Posterior cingulate gyrus (tissue), 11 donors: ENCODE results near the gene ATP2A3.
"Not testable (repeated sequence)": the region's sequence is repeated elsewhere in the genome, so short reads cannot be mapped to it uniquely, and the experiment has no call there.

Source experiments
- DNase-seq, 10 donors: peaks; one replicate each; pipeline versions ENCODE4 v3.0.0 to v3.0.0-alpha.2; 2020 to 2021; ENCODE audit warnings: mixed read lengths in 3 of 10
- intact Hi-C: fragments of 100-400 bp; cut with DNase I; formaldehyde crosslinking; loops from one replicate; pipeline ENCODE4 v1.15.1; 2023

Gene ATP2A3

GRCh38 chr17:3993493-3994220 is 29.4 kb upstream of the ATP2A3 start:
- intact Hi-C loops: no loop called here
- DNase-seq: peak in 1 of 10 donors; percentile 12

- intact Hi-C loops: no loop called here
These were observed 28.1 kb upstream of the ATP2A3 start for GRCh38 chr17:3992370-3992769.

DNA sequence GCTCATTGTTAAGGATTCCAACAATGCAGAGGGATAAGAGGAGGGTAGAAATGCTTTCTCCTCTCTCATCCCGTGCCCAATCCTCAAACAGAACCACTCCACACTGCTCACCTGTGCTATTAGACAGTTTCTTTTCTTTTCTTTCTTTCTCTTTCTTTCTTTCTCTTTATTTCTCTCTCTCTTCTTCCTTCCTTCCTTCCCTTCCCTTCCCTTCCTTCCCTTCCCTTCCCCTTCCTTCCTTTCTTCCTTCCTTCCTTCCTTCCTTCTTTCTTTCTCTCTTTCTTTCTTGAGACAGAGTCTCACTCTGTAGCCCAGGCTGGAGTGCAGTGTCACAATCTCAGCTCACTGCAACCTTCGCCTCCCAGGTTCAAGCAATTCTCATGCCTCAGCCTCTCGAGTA is 27.5 kb upstream of the ATP2A3 start:
- intact Hi-C loops, DNase-seq: not testable (repeated sequence)

More at GRCh38 chr17:3992370-3992769, 28.1 kb upstream of the ATP2A3 start:
- peak in 1 of 10 donors; percentile 15 for DNase-seq

DNA sequence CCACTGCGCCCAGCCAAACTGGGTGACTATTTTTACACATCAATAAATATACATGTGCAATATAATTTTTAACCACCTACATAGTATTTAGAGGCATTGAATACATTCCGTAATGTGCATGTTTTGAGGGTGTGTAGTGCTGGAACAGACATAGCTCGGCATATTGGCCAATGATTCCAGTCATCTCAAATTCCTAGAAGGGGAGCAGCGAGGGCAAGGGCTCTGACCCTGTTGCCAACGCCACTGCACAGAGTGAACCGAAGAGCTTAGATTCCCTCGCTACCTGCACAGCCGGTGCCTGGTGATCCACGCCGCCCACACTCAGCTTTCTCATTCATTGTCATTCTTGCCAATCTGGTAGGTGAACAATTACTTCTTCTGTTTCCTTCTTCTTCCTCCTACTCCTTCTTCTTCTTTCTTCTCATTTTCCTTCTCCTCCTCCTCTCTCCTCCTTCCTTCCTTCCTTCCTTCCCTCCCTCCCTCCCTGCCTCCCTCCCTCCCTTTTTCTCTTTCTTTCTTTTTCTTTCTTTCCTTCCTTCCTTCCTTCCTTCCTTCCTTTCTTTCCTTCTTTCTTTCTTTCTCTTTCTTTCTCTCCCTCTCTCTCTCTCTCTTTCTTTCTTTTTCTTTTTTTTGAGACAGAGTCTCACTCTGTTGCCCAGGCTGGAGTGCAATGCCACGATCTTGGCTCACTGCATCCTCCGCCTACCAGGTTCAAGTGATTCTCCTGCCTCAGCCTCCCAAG is 26.3 kb upstream of the ATP2A3 start:
- peak in 1 of 10 donors; percentile 43 for DNase-seq

DNA sequence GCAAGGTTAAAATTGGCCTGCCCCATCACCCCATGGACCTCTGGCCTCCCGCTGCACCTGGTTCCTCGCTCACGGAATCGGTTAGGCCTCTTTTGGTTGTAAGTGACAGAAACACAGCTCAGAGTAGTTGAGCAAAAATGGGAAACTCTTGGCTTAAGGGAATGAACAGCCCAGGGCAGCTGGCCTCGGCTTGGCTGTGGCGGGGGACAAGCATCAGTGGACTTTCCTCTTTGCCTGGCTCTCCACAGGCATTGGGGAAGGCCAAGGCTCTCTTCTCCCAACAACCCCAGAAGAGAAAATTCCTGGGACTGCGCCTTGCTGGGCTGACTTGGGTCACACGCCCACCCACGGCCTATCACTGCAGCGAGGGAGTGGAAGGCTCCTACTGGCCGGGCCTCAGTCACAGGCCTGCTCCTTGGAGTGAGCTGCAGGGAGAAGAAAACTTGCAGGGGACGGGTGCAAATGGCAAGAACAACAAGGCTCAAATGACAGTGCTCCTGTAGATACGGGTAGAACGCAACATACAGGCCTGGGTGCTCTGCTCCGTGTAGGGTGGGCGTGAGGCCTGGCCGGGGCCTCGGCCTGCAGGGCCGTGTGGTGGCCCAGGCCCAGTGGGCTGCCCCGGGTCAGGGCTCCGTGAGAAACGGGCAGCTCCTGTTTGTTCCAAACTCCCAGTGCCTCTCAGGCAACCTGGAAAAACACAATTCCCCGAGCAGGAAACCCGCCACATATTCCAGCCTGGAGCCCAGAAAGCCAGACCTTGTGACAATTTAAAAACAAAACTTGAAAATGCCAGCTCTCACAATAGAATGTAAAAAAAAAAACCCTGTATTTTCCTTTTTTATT is 25.0 kb upstream of the ATP2A3 start:
- intact Hi-C loops: no loop called here
- peak in 2 of 10 donors; percentile 46 to 69 for DNase-seq

More for the DNA sequence above, 26.3 kb upstream of the ATP2A3 start:
- intact Hi-C loops: no loop called here

GRCh38 chr17:3988297-3989040 is 24.2 kb upstream of the ATP2A3 start:
- peak in 1 of 10 donors; percentile 4 for DNase-seq
- intact Hi-C loops: no loop called here

DNA sequence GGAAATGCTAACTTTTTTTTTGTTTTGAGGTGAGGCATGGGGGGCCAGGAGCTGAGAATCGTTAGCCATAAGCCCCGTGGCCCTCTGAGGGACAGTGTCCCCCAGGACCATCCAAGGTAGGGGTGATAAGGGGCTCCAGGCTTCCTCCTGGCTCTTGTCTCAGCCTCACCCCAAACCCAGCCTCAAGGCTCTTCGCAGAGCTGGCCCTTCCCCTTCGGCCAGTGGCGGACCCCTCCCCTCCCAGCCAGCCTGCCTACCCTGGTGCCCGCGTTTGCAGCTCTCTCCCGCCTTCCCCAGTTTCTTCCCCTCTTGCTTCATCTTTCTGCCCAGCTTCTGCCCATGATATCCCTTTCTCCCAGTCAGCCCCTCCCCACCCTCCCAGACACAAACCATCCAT is 22.7 kb upstream of the ATP2A3 start:
- intact Hi-C loops: no loop called here
- peak in 1 of 10 donors; percentile 72 for DNase-seq

DNA sequence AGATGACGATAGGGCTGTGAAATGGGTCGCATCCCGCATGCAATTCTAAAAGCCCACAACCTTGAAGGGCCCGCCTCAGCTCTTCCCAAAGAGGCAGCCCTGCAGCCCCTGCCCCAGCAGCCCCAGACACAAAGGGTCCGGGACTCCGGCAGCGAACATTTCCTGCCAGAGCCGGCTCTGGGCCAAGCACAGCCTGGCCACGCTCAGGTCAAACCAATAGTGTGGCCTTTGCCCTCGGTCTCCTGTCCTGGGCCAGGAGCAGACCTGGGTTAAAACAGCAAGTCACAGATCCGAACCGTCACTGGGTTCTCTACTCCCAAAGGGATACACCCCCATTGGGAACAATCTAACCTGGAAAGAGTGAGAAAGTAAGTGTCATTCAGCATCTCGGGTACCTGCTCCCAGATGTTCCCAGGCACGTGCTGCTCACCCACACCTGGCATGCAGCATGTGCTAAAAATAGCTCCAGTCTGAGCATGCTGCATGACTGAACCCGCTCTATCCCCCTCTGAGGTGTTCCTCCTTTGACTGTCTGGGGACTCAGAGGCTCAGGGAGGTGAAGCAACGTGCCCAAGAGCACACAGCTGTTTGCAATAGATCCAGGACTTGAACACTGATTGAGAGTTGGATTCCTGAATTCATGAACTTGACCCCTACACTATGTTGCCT is 22.2 kb upstream of the ATP2A3 start:
- intact Hi-C loops: no loop called here
- peak in 2 of 10 donors; percentile 20 to 62 for DNase-seq

GRCh38 chr17:3985846-3986245 is 21.6 kb upstream of the ATP2A3 start:
- DNase-seq: peak in 2 of 10 donors; percentile 52 to 71
- intact Hi-C loops: no loop called here

DNA sequence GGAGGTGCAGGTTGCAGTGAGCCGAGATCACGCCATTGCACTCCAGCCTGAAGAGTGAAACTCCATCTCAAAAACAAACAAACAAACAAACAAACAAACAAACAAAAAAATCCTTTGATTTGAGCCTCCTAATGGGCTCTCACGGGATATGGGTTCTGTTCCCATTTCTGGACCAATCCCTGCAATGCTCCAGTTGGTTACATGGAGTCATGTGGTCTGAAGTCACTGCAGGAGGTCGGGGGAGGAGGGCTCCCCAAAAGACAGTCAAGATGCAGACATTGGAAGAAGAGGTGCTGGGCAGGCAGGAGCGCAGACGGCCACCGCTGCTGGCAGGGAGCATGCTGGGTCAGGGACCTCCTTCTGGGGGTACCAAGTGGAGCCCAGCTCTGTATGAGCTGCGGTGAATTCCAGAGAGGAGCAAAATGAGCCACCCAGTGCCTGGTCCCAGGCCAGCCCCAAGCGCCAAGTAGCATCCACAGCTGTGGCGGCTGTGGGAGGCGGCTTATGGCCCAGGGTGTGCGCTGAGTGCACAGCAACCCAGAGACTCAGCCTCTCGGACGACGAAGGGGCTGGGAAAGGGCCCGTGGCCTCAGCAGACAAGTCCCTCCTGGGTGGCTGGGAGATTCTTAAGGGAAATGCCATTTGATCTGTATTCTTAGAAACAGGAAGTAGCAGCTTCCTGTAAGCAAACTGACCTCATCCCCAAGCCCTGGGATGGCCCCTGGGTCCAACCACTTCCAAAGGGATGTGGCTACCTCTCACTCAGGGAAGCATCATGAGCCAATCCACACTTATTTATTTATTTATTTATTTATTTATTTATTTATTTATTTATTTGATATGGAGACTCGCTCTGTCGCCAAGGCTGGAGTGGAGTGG is 19.6 kb upstream of the ATP2A3 start:
- intact Hi-C loops: no loop called here
- DNase-seq: peak in 2 of 10 donors; percentile 36 to 47

DNA sequence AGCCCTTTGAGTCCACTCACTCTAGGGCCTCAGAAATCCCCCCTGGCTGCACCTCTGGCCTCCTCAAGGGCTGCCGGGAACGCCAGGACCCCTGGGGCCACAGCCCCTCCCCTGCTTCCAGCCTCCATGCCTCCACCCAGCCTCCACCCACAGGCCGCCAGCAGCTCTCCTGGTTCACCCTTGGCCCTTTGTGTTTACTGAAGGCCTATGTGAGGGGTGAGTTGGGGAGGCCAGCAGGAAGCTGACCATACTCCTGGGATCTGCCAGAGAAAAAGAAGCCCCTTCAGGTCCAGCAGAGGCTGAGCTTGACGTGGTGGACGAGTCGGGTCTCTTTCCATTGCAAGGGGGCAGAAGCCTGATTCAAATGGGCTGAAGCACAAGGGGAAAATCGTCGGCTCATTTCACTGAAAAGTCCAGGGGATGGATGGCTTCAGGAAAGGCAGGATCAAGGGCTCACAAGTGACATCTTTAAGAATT is 18.3 kb upstream of the ATP2A3 start:
- intact Hi-C loops: no loop called here
- peak in 2 of 10 donors; percentile 61 to 64 for DNase-seq

DNA sequence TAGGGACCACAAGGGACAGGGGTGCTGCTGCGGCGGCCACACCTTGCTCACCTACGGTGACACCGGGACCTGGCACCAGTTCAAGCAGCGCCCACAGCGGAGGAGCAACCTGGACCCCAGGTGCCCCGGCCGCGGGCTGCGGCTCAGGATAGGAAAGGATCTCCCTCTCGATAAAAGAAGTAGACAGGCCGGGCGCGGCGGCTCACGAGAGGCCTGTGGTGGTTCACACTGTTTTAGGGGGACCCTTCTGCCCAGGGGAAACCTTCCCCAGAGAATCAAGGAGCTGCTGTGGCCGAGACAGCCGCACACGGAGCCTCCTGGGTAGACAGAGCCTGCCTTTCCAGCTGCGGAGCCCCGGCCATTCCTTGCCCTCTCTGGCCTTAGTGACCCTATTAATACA is 17.9 kb upstream of the ATP2A3 start:
- DNase-seq: peak in 2 of 10 donors; percentile 73 to 82
- intact Hi-C loops: no loop called here

GRCh38 chr17:3981455-3981854 is 17.2 kb upstream of the ATP2A3 start:
- peak in 2 of 10 donors; percentile 40 to 71 for DNase-seq

DNA sequence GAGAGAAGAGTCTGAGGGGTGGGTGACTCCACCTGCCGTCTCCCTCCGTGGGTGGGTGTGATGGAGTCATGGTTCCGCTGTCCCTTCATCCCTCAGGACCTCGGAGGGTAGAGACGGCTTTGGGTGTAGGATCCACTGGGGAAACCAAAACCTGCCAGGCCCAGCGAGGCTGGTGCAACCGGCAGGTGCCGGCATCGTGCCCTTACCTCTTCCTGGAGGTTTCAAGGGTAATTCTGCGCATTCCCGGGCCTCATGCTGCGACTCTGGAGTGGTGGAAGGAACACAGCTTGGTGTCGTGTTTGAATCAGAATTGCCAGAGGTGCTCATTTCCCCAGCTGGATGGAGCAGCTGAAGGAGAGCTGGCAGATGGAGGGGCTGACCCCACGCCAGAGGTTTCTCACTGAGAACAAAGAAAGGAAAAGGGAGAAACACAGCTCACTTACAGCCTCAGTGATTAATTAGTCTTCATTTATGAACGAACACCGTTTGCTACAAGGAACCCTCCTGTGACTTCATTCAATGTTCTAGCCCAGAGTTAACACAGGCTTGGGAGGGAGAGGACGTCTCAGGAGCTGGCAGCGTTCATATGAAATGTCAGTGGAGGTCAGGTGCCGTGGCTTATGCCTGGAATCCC is 16.3 kb upstream of the ATP2A3 start:
- intact Hi-C loops: no loop called here
- DNase-seq: peak in 2 of 10 donors; percentile 22 to 58

More at GRCh38 chr17:3981455-3981854, 17.2 kb upstream of the ATP2A3 start:
- intact Hi-C loops: no loop called here

DNA sequence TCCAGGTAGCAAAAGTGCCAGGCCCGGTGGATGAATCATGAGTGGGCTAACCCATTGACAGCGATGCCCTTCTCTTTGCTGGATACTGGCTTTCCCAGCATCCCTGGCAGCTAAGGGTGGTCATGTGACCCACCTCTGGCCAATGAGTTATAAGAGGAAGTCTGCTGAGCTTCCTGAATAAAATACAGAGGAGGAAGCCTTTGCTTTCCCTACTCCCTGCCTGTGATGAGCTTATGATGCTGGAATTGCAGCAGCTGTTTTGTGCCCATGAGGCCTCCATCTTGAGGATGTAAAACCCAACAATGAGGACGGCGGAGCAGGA is 15.0 kb upstream of the ATP2A3 start:
- DNase-seq: peak in 2 of 10 donors; percentile 1 to 7
- intact Hi-C loops: no loop called here

DNA sequence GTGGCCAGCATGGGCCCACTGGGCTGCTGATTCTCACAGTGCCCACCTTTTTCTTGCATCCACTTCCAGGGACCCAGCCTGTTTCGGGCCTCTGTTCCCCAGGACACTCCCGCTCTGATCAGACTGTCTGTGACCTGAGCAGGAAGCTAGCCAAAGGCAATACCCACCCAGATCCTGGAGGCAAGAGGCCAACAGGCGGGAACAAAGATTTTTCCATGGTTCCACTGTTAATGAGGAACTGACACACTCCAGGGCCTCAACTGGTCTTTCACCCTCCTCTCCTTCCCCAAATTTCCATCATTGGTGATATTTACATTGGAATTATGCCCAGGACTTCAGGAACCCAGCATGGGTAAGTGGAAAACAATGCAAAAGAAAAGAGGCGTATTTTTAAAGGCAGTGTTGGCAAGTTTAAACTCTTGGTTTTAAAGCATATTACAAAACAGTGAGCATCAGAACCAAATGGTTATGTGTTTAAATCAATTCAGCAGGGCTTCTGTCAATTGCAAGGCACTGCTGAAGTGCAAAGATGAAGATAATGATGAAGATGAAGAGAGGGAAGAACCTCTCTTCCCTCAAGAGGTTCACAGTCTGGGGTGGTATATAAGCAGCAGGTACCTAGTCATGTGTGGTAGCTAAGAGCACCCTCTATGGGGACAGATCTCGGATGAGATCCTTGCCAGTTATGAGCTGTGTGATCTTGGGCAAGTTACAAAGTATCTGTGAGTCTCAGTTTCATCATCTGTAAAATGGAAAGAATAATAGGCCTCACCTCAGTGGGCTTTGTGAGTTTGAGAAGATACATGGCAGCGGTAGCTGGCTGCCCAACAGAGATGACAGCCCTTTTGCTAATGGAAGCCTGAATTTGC is 14.4 kb upstream of the ATP2A3 start:
- intact Hi-C loops: no loop called here
- DNase-seq: peak in 2 of 10 donors; percentile 24 to 30

DNA sequence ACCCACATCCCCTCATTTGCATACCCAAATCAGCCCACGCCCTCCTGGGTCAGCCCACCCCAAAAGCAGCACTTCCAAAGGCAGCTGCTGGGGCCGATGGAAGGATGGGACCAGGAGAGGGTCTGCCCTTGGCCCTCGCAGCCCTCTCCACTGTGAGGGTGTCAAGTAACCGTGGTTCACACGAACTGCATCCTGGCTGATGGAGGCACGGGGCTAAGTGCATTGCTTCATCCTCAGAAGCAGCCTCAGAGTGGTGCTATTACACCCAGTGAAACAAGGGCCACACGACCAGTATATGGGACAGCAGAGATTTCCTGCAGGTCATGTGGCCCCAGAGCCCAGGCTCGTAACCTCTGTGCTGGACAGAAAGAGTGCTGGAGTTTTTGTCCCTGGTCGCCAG is 13.2 kb upstream of the ATP2A3 start:
- intact Hi-C loops: no loop called here
- peak in 2 of 10 donors; percentile 35 to 49 for DNase-seq
